Activated T-helper 17 cell treated with anti-CD3 and anti-CD28 coated beads, Interleukin-2, amount 50 U/mL, for 72 hours (primary cell): Measurements from ENCODE around the gene CHCHD5. TPM values are rescaled to one million over a fixed set of nuclear protein-coding genes. Genes with fewer than 3 reads are reported as not detected.

Experiments used
- ATAC-seq: fragments of 150-1000 bp; cut with Tn5 transposase; replicated peaks from 2 replicates; pipeline ENCODE4 v1.10.0; 2021; ENCODE audit warnings: mild to moderate bottlenecking, moderate library complexity
- H3K27ac Mint-ChIP-seq: one replicate; pipeline ENCODE4 v1.8.0; 2022; ENCODE audit warnings: mixed read lengths
- H3K27me3 Mint-ChIP-seq: one replicate; pipeline ENCODE4 v1.8.0; 2022; ENCODE audit warnings: mixed read lengths
- H3K36me3 Mint-ChIP-seq: one replicate; pipeline ENCODE4 v1.8.0; 2022; ENCODE audit warnings: low read depth, mild to moderate bottlenecking, mixed read lengths
- H3K4me1 Mint-ChIP-seq: one replicate; pipeline ENCODE4 v1.8.0; 2022; ENCODE audit warnings: mixed read lengths
- H3K4me3 Mint-ChIP-seq: one replicate; pipeline ENCODE4 v1.8.0; 2022; ENCODE audit warnings: mild to moderate bottlenecking, mixed read lengths
- H3K9me3 Mint-ChIP-seq: one replicate; pipeline ENCODE4 v1.8.0; 2022; ENCODE audit warnings: mixed read lengths
- total RNA-seq, 2 donors: library from RNA; stranded (reverse); gene quantifications; one replicate each; pipeline ENCODE4 v1.2.3, GENCODE V29; 2022

CHCHD5 gene
- total RNA-seq, 2 donors from 2014 or later, result 25.2 to 28.9 TPM

DNA sequence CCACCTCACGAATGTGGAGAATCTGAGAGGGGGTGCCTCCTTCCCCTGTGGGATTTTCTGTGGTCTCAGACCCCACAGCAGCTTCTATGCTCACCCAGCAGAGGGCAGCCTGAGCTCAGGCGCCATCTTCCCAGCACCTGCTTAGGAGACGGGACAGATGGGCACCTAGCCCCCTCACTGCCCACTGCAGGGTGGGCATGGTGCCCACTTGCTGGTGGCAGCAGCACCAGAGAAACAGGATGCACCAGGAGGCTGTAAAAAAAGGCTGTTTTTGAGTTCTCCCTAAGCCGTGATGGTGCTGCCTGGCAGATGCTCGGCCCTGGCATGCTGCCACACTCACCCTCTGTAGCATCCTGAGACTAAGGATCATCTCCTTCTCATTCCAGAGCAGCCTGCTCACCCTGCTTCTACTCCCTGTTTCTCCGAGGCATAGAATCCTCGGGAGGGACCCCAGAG, 42.2 kb downstream of the CHCHD5 start:
- Mint-ChIP-seq H3K4me3 (peak overlapping the region; percentile 73), H3K27ac (peak overlapping the region; percentile 68), H3K27me3 (no peaks in the 10 kb centered on the region), H3K4me1 (peaks cover 22% of the 10 kb centered on the region), H3K9me3 (no peaks in the 10 kb centered on the region), H3K36me3 (no peaks in the 10 kb centered on the region)
- ATAC-seq, result peak; percentile 61

DNA sequence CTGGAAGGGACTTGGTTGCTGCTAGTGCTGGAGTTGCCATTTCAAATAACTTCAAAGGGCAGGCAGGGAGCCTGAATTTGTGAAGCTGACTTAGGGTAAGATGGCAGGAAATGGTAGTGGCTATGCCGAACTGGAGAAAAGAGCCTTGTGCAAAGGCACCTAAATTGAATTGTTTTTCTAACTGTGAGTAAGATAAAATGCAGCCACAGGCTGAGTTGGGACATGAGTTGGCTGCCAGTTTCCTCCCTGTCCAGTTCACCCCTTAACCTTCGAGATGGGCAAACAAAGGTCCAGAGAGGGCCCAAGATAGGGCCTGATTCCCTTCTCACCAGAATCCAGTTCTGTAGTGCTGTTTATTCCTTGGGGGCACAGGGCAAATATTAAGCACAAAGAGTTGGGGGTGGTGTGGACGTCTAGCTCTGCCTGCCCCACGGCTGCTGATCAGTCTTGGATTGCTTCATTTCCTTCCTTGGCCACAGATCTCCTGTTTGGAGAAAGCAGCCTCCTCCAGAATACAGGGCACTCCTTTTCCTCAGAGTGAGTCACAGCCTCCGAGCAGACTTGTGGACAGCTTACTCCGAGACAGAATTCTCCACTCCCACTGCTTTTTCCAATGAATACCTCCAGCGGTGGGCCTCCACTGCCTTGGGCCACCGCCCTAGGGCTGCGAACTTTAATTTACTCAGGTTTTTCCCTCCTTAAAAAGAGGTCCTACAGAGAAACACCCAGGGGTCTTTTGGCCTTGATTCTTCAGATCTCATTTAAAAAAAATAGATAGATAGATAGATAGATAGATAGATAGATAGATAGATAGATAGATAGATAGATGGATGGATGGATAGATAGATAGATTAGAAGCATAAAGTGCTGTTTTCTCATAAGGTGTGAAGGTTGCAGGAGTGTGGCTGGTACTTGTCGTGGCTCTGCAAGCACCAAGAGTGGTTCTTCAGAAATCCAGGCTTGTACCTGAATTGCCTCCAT, 42.9 kb downstream of the CHCHD5 start:
- H3K27me3 Mint-ChIP-seq, result no peaks in the 10 kb centered on the region
- no peaks in the 10 kb centered on the region for H3K36me3 Mint-ChIP-seq
- H3K27ac Mint-ChIP-seq, result peak overlapping the region; percentile 68
- peaks cover 27% of the 10 kb centered on the region for H3K4me1 Mint-ChIP-seq
- H3K4me3 Mint-ChIP-seq, result peak overlapping the region; percentile 73
- ATAC-seq, result peak; percentile 3
- H3K9me3 Mint-ChIP-seq, result no peaks in the 10 kb centered on the region

DNA sequence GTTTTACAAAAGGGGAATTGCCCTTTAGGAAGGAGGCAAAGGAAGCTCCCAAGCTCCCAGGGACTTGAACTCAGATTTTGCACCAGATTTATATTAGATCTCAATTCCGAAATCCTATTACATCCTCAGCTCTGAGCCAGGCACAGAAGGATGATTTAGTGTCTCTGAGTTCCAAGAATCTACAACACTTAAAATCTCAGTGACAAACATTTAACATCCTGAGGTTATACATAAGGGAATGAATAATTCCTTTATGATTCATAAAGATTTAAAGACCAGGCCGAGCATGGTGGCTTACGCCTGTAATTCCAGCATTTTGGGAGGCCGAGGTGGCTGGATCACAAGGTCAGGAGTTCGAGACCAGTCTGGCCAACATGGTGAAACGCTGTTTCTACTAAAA, 44.8 kb downstream of the CHCHD5 start:
- ATAC-seq, result no peak
- no peaks in the 10 kb centered on the region for H3K36me3 Mint-ChIP-seq
- no peaks in the 10 kb centered on the region for H3K9me3 Mint-ChIP-seq
- no peak overlapping the region for H3K27ac Mint-ChIP-seq
- H3K27me3 Mint-ChIP-seq, result no peaks in the 10 kb centered on the region
- H3K4me3 Mint-ChIP-seq, result peak overlapping the region; percentile 79
- H3K4me1 Mint-ChIP-seq, result peaks cover 30% of the 10 kb centered on the region

DNA sequence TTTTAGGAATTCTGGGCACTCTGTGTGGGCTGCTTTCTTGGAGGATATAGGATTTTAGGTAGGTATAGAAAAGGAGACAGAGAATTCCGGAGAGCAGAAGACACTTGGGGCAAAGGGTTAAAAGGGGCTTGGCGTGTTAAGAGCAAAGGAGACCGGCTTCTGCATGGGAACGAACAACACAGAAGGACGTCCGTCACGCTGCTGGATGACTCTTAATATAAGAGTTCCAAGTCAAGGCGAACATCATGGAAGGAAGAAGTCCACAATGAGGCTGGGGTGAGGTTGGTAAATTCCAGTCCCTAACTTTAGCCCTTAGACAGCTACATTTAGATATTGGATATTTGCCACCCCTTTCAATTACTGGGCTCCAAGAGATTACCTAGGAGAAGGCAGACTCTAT, 45.4 kb downstream of the CHCHD5 start:
- no peaks in the 10 kb centered on the region for H3K9me3 Mint-ChIP-seq
- H3K27ac Mint-ChIP-seq, result no peak overlapping the region
- H3K4me3 Mint-ChIP-seq, result peak overlapping the region; percentile 79
- H3K36me3 Mint-ChIP-seq, result no peaks in the 10 kb centered on the region
- ATAC-seq, result no peak
- peaks cover 30% of the 10 kb centered on the region for H3K4me1 Mint-ChIP-seq
- H3K27me3 Mint-ChIP-seq, result no peaks in the 10 kb centered on the region

DNA sequence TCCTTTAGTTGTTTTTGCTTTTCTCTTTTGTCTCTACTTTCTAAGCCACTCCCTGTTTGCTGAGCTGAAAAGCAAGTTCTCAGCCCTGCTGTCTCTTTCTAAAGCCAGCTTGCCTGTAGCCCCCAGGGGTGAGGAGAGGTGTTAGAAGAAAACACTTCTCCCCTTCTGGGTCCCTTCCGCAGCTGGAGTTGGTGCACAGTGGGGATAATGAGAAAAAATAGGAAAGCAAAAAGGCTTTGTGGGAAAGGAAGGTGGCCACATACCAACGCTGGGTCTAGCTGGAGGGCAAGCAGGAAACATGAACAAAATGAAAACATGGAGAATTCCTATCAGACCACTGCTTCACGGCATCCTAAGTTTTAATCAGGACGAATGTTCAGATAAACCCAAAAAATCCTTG, 45.9 kb downstream of the CHCHD5 start:
- Mint-ChIP-seq H3K4me3 (peak overlapping the region; percentile 79), H3K4me1 (peaks cover 34% of the 10 kb centered on the region), H3K36me3 (no peaks in the 10 kb centered on the region), H3K9me3 (no peaks in the 10 kb centered on the region), H3K27me3 (no peaks in the 10 kb centered on the region), H3K27ac (peak overlapping the region; percentile 60)
- ATAC-seq, result no peak

DNA sequence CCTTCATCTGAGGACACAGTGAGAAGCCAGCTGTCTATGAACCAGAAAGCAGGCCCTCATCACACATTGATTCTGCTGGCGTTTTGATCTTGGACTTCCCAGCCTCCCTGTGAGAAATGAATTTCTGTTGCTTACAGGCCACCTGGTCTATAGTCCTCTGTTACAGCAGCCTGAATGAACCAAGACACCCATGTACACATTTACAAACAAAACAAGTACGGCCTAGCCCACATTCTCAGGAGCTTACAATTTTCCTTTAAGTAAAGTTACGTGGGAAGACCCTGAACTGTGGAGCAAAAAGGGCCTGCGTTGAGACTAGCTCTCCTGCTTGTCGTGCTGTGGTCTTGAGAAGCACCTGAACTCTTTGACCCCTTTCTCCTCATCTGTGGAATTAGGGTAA, 49.3 kb downstream of the CHCHD5 start:
- H3K27ac Mint-ChIP-seq, result no peak overlapping the region
- no peak for ATAC-seq
- no peaks in the 10 kb centered on the region for H3K36me3 Mint-ChIP-seq
- H3K4me1 Mint-ChIP-seq, result peaks cover 49% of the 10 kb centered on the region
- H3K4me3 Mint-ChIP-seq, result no peak overlapping the region
- no peaks in the 10 kb centered on the region for H3K27me3 Mint-ChIP-seq
- no peaks in the 10 kb centered on the region for H3K9me3 Mint-ChIP-seq

DNA sequence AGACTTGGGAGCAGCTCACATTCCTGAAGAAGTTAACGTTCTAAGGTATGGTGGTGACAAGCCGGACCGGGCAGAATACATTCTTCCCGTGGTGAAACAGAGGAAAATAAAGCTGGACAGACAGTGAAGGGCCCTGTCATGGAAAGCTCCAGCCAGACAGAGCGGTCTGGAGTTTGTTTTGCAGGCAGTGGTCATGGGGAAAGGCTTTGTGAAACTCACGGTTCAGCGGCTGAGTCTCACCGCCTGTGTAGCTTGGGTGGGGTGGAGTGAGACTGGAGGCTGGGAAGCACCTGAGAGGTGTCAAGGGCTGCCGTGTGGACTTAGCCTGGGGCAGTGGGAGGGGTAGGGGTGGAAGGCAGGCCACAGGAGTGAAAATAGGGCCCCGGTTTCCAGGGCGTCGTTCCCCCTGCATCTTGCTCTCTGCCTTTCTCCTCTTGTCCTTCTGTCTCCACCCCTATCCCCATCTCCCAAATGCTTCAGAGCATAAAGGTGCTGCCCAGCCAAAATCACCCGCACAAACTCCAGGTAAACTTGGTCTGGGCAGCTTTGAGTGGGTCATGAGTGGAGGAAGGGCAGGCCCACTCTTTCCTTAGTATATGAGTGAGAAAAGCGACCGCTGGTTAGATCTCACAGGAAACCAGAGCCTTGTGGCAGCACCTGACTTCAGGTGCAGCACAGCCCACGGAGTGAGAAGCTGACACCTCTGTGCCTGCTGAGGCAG, 49.9 kb downstream of the CHCHD5 start:
- Mint-ChIP-seq H3K27ac (no peak overlapping the region), H3K4me3 (no peak overlapping the region), H3K36me3 (no peaks in the 10 kb centered on the region), H3K27me3 (no peaks in the 10 kb centered on the region), H3K9me3 (no peaks in the 10 kb centered on the region), H3K4me1 (peaks cover 49% of the 10 kb centered on the region)
- no peak for ATAC-seq

DNA sequence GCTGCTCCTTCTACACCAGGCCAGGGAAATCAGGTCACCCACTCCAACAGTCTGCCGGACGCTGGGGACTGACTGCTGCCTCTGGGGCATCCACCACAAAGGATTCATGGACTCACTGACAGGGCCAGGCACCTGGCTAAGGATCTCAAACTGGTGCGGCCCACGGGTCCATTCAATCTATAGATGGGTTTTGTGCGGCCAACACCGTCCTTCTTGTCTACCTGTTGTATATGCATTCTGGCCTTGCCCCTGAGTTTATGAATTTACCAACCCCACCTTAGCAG, 50.4 kb downstream of the CHCHD5 start:
- Mint-ChIP-seq H3K9me3 (no peaks in the 10 kb centered on the region), H3K4me1 (peaks cover 51% of the 10 kb centered on the region), H3K4me3 (peak overlapping the region; percentile 57), H3K27ac (no peak overlapping the region), H3K36me3 (no peaks in the 10 kb centered on the region), H3K27me3 (no peaks in the 10 kb centered on the region)
- no peak for ATAC-seq

DNA sequence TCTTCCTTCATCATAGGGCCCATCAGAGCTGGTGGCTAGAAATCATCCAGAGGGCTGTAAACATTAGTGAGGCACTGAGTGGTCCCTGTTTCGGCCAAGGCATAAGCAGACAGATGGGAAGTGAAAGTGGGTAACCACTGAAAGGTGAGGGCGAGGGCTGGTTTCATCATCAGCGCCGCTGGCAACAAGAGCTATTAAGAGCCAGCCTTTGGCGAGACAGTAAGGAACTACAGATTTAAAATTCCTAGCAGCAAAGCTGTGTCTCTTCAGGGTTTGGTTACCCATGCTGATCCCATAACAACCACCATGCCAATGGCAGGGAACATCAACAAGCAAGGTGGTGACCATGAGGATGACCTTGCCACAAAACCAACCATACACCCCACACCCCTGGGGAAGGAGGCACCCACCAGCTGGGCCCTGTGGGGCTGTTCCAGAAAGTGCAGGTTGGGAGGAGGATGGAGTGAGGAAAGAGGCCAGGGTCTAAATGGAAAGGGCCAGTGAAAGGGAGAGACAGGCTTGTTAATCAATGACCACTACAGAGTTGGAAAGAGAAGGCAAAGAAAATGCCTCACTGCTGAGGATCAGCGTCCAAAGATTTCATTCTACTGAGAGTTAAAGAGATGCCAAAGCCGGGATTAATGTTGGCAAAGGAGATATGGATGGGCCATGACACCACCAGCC, 52.3 kb downstream of the CHCHD5 start:
- Mint-ChIP-seq H3K27ac (no peak overlapping the region), H3K4me1 (peaks cover 55% of the 10 kb centered on the region), H3K4me3 (peak overlapping the region; percentile 57), H3K27me3 (no peaks in the 10 kb centered on the region), H3K9me3 (no peaks in the 10 kb centered on the region), H3K36me3 (no peaks in the 10 kb centered on the region)
- peak; percentile 89 for ATAC-seq

DNA sequence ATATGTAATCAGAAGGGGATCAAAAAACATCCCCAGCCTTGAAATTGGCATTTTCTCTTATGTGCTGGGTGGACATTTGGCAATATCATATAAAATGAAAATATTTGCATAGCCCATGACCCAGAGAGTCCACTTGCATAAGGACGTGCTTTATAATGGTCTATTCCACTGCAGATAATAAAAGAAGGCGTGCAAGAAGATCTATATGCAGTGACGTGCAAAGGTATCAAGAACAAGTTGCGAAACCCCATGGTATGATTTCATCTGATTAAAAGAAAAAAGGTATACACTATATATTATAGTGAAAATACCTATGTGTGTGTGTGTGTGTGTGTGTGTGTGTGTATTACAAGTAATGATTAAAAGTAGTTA, 52.9 kb downstream of the CHCHD5 start:
- Mint-ChIP-seq H3K27me3 (no peaks in the 10 kb centered on the region), H3K36me3 (no peaks in the 10 kb centered on the region), H3K4me1 (peaks cover 51% of the 10 kb centered on the region), H3K9me3 (no peaks in the 10 kb centered on the region), H3K27ac (no peak overlapping the region), H3K4me3 (no peak overlapping the region)
- no peak for ATAC-seq

Other genes with a start within 250 kb of the CHCHD5 start
- 1 to 10 TPM; 6.1 to 9.5 TPM for gene RGPD8, start 151.0 kb upstream of the CHCHD5 start, total RNA-seq
- 10 to 100 TPM; 12.7 to 28.1 TPM for gene TTL, start 102.5 kb upstream of the CHCHD5 start, total RNA-seq
- 10 to 100 TPM; 30.6 to 59.2 TPM for gene POLR1B, start 42.1 kb upstream of the CHCHD5 start, total RNA-seq
- gene SLC20A1, start 61.3 kb downstream of the CHCHD5 start, total RNA-seq, result 100 to 1,000 TPM in 1 of 2 donors, 10 to 100 TPM in 1; 77.3 to 124 TPM
- gene NT5DC4, start 136.4 kb downstream of the CHCHD5 start, total RNA-seq, result not detected
- 10 to 100 TPM; 31.4 to 35.8 TPM for gene CKAP2L, start 180.0 kb downstream of the CHCHD5 start, total RNA-seq
- gene IL1A, start 199.9 kb downstream of the CHCHD5 start, total RNA-seq, result 10 to 100 TPM in 1 of 2 donors, 1 to 10 TPM in 1; 4.3 to 27.1 TPM